SU-DHL-6 (cell line): ENCODE measurements around the gene RNASEH2C.

Experiments
- EZH2phosphoT487 ChIP-seq: fragments of 200-600 bp; sonication (generic), shearing (Covaris generic); conservative IDR thresholded peaks from 2 replicates; pipeline ENCODE4 v1.6.1; 2018; ENCODE audit warnings: mild to moderate bottlenecking, antibody characterized with exemption, low read length, moderate library complexity, mixed read lengths
- TF ChIP-seq, protein P1 (sequence below): fragments of 200-600 bp; sonication (generic); IDR thresholded peaks from one replicate; pipeline ENCODE4 v1.5.1; 2017; ENCODE audit warnings: antibody characterized with exemption, mild to moderate bottlenecking, low read length, moderate library complexity; ENCODE audit not compliant: insufficient read depth, poor library complexity, severe bottlenecking

- TF ChIP-seq, protein P1, sequence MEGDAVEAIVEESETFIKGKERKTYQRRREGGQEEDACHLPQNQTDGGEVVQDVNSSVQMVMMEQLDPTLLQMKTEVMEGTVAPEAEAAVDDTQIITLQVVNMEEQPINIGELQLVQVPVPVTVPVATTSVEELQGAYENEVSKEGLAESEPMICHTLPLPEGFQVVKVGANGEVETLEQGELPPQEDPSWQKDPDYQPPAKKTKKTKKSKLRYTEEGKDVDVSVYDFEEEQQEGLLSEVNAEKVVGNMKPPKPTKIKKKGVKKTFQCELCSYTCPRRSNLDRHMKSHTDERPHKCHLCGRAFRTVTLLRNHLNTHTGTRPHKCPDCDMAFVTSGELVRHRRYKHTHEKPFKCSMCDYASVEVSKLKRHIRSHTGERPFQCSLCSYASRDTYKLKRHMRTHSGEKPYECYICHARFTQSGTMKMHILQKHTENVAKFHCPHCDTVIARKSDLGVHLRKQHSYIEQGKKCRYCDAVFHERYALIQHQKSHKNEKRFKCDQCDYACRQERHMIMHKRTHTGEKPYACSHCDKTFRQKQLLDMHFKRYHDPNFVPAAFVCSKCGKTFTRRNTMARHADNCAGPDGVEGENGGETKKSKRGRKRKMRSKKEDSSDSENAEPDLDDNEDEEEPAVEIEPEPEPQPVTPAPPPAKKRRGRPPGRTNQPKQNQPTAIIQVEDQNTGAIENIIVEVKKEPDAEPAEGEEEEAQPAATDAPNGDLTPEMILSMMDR: no peak
- no peak for TF ChIP-seq EZH2phosphoT487
These were observed 20.2 kb downstream of the RNASEH2C start for GRCh38 chr11:65700399-65700798.
